Activated CD8-positive, alpha-beta memory T cell treated with anti-CD3 and anti-CD28 coated beads, Interleukin-2, amount 50 U/mL, for 1 hour (primary cell): ENCODE measurements around the gene RBCK1.
A peak's percentile ranks its signal among the peaks of the same experiment; 100 is the strongest.
"Not testable (repeated sequence)": the region's sequence is repeated elsewhere in the genome, so short reads cannot be mapped to it uniquely, and the experiment has no call there.

ENCODE experiments used
- DNase-seq: peaks from one replicate; pipeline ENCODE4 v3.0.0-alpha.2; 2020; ENCODE audit errors: extremely low read depth

Gene RBCK1

GRCh38 chr20:407953-408842 lies at the start of gene RBCK1:
Gene RBCK1 (plus strand): TSS chr20:408299. CDS start chr20:408758, 459 bp downstream.
- DNase-seq, result peak; percentile 63

- no peak for DNase-seq
Measured at GRCh38 chr20:358891-359555, 49.1 kb upstream of the RBCK1 start.

GRCh38 chr20:361561-361960 lies 46.5 kb upstream of the RBCK1 start:
- no peak for DNase-seq

- DNase-seq, result no peak
Measured at GRCh38 chr20:362271-363254, 45.5 kb upstream of the RBCK1 start.

- no peak for DNase-seq
Measured at GRCh38 chr20:363319-364078, 44.6 kb upstream of the RBCK1 start.

GRCh38 chr20:364905-365794 lies 42.9 kb upstream of the RBCK1 start:
- no peak for DNase-seq

GRCh38 chr20:366041-366718 lies 41.9 kb upstream of the RBCK1 start:
- no peak for DNase-seq

GRCh38 chr20:366719-367485 lies 41.2 kb upstream of the RBCK1 start:
- no peak for DNase-seq

- DNase-seq, result no peak
Measured at GRCh38 chr20:367486-367887, 40.6 kb upstream of the RBCK1 start.

- no peak for DNase-seq
Measured at GRCh38 chr20:368915-369314, 39.2 kb upstream of the RBCK1 start.

- DNase-seq, result no peak
Measured at GRCh38 chr20:370151-370600, 37.9 kb upstream of the RBCK1 start.

- DNase-seq, result no peak
Measured at GRCh38 chr20:370977-371754, 36.9 kb upstream of the RBCK1 start.

GRCh38 chr20:371755-372542 lies 36.1 kb upstream of the RBCK1 start:
- no peak for DNase-seq

- DNase-seq, result not testable (repeated sequence)
Measured at GRCh38 chr20:372543-373082, 35.5 kb upstream of the RBCK1 start.

GRCh38 chr20:373171-373890 lies 34.8 kb upstream of the RBCK1 start:
- no peak for DNase-seq

GRCh38 chr20:375265-375889 lies 32.7 kb upstream of the RBCK1 start:
- no peak for DNase-seq
